Thoracic aorta (tissue), 2 donors: ENCODE data around the gene PDLIM4. TPM values are rescaled to one million over a fixed set of nuclear protein-coding genes. Genes with fewer than 3 reads are reported as not detected.
A peak's percentile ranks its signal among the peaks of the same experiment; 100 is the strongest.

Experiments used
- ATAC-seq: fragments of 150-250 bp; one replicate; pipeline ENCODE4 v1.8.0; 2017; ENCODE audit warnings: low read depth; ENCODE audit not compliant: insufficient number of reproducible peaks, low FRiP score
- DNase-seq: peaks from one replicate; pipeline ENCODE4 v3.0.0-alpha.2; 2020; ENCODE audit warnings: low spot score
- H3K27ac ChIP-seq, 2 donors: fragments of 200-600 bp; sonication (generic); 1 replicate in 1 of 2; 2 replicates in 1 of 2; pipeline ENCODE4 v1.5.1; 2016; ENCODE audit warnings: mild to moderate bottlenecking in 2 of 2, moderate library complexity in 2 of 2
- H3K27me3 ChIP-seq: fragments of 200-600 bp; sonication (generic); replicated peaks from 2 replicates; pipeline ENCODE4 v1.6.0; 2016; ENCODE audit warnings: mild to moderate bottlenecking; ENCODE audit not compliant: insufficient read depth
- H3K36me3 ChIP-seq: fragments of 200-600 bp; sonication (generic); one replicate; pipeline ENCODE4 v1.5.1; 2016
- H3K4me1 ChIP-seq, 2 donors: fragments of 200-600 bp; sonication (generic); 1 replicate in 1 of 2; 2 replicates in 1 of 2; pipeline versions ENCODE4 v1.5.1 to v1.6.0; 2016; ENCODE audit warnings: low read depth in 2 of 2, mild to moderate bottlenecking in 1 of 2; ENCODE audit not compliant: control insufficient read depth in 1 of 2
- H3K4me3 ChIP-seq: fragments of 200-600 bp; sonication (generic); 2 replicates; pipeline ENCODE4 v1.5.1; 2016; ENCODE audit warnings: mild to moderate bottlenecking
- H3K9me3 ChIP-seq: fragments of 200-600 bp; sonication (generic); 2 replicates; pipeline ENCODE4 v1.5.1; 2016
- total RNA-seq, 2 donors: library from RNA; depleted of rRNA; stranded (reverse); fragments of >200 nt; gene quantifications; one replicate each; pipeline versions ENCODE4 v1.1.0 to v1.2.3, GENCODE V29; 2016
- TF ChIP-seq, protein P1 (sequence below): fragments of 200-600 bp; sonication (generic); IDR thresholded peaks from one replicate; pipeline ENCODE4 v1.5.1; 2019; ENCODE audit warnings: antibody characterized with exemption

The PDLIM4 gene
- total RNA-seq, 2 donors from 2014 or later: 50.6 to 81.0 TPM

DNA sequence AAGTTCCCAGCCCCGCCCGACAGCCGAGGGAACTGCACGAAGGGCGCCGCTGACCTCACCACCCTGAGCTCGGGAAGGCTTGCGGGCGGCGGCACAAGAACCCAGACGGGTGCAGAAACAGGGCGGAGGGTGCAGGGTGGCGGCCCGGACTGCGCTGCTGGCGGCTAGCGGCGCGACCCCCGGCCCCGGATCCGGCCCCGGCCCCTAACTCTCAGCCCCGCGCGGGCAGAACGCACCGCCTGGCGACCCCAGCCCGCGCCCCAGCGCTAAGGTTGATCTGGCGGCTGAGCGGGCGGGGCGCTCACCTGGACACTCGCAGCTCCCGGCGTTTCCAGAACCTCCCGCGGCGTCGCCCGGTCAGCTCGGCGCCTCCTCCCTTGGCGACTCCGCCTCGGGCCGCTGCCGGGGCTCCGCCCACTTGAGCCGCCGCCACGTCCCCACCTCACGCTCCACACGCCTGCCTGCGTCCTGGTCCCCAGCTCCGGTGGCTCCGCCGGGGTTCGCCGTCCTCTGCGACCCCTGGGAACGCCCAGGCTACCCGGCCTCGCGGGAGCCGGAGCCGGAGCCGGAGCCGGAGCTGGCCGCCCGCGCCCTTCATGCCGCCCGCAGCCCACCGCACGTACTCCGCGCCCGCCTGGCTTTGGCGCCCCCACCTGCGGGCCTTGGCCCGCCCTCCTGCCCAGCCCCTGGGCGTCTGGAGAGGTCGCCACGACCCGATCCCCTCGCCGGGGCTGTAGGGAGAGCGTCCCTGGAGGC is 29.8 kb upstream of the PDLIM4 start, which contains the start of gene P4HA2:
Gene P4HA2 (minus strand): TSS at position 369 of the 756 bp plus-strand sequence. CDS start 9,227 bp downstream, outside the sequence.
- Histone ChIP-seq H3K27me3 (no peaks in the 10 kb centered on the region), H3K36me3 (no peaks in the 10 kb centered on the region), H3K9me3 (no peaks in the 10 kb centered on the region), H3K4me3 (peak within 1 kb of the TSS; percentile 92), H3K27ac (peak within 1 kb of the TSS; percentile 82 to 88), H3K4me1 (peaks cover 24 to 49% of the 10 kb centered on the region in 2 donors)
- ATAC-seq (peak; percentile 81), DNase-seq (peak; percentile 20)
- TF ChIP-seq, protein P1, sequence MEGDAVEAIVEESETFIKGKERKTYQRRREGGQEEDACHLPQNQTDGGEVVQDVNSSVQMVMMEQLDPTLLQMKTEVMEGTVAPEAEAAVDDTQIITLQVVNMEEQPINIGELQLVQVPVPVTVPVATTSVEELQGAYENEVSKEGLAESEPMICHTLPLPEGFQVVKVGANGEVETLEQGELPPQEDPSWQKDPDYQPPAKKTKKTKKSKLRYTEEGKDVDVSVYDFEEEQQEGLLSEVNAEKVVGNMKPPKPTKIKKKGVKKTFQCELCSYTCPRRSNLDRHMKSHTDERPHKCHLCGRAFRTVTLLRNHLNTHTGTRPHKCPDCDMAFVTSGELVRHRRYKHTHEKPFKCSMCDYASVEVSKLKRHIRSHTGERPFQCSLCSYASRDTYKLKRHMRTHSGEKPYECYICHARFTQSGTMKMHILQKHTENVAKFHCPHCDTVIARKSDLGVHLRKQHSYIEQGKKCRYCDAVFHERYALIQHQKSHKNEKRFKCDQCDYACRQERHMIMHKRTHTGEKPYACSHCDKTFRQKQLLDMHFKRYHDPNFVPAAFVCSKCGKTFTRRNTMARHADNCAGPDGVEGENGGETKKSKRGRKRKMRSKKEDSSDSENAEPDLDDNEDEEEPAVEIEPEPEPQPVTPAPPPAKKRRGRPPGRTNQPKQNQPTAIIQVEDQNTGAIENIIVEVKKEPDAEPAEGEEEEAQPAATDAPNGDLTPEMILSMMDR: peak; percentile 49

- no peaks in the 10 kb centered on the region for H3K27me3 ChIP-seq
- H3K36me3 ChIP-seq: no peaks in the 10 kb centered on the region
- TF ChIP-seq, protein P1: no peak
- no peaks in the 10 kb centered on the region for H3K9me3 ChIP-seq
- no peak for DNase-seq
- H3K27ac ChIP-seq: peak overlapping the region; percentile 82 to 88
- peak overlapping the region; percentile 92 for H3K4me3 ChIP-seq
- peaks cover 19 to 41% of the 10 kb centered on the region in 2 donors for H3K4me1 ChIP-seq
- ATAC-seq: no peak
Measured at GRCh38 chr5:132228241-132229035, 29.1 kb upstream of the PDLIM4 start.

DNA sequence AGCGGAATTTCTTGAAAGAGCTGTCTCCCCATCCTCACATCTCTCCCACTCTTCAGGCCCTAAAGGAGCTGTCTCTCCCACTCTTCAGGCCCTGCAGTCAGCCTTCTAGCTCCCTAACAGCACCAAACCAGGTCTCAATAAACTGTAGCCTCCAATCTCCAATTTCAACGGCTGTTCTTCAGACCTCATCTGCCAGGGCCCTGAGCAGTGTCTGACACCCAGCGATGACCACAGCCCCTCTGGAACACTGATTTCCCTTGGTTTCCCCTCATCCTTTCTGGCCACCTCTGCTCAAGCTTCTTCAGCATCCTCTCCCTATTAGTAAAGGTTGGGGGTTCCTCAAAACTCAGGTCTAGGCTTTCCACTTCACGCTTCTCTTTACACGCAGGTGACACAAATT is 28.3 kb upstream of the PDLIM4 start:
- Histone ChIP-seq H3K36me3 (no peaks in the 10 kb centered on the region), H3K4me1 (peaks cover 19 to 33% of the 10 kb centered on the region in 2 donors), H3K27ac (no peak overlapping the region), H3K4me3 (no peak overlapping the region), H3K27me3 (no peaks in the 10 kb centered on the region), H3K9me3 (no peaks in the 10 kb centered on the region)
- DNase-seq: no peak
- TF ChIP-seq, protein P1: no peak
- no peak for ATAC-seq

DNA sequence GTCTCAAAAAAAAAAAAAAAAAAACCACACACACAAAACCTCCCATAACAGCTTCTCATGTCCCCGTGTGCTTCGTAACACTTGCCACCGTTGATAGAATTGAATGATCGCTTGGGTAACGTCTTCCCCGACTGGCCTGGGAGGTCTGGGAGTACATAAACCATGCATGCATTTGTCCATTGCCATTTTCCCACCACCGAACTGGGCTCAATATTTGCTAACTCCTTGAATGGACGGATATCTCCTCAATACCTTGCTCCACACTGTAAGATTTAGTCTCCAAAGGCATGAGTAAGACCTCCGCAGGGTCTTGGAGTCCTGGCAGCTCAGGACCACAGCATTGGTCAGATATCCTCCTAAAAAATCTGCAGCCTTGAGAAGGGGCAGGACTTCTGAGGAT is 26.6 kb upstream of the PDLIM4 start:
- Histone ChIP-seq H3K27ac (no peak overlapping the region), H3K27me3 (no peaks in the 10 kb centered on the region), H3K36me3 (no peaks in the 10 kb centered on the region), H3K4me1 (peaks cover 5 to 17% of the 10 kb centered on the region in 2 donors), H3K4me3 (no peak overlapping the region), H3K9me3 (no peaks in the 10 kb centered on the region)
- TF ChIP-seq, protein P1: no peak
- ATAC-seq (no peak), DNase-seq (no peak)

- Histone ChIP-seq H3K9me3 (no peaks in the 10 kb centered on the region), H3K27me3 (no peaks in the 10 kb centered on the region), H3K4me3 (no peak overlapping the region), H3K27ac (no peak overlapping the region), H3K36me3 (no peaks in the 10 kb centered on the region), H3K4me1 (peaks cover 0 to 5% of the 10 kb centered on the region in 2 donors)
- ATAC-seq: no peak
- TF ChIP-seq, protein P1: no peak
- no peak for DNase-seq
Measured at GRCh38 chr5:132232465-132232864, 25.0 kb upstream of the PDLIM4 start.
